HG02840 (cell line): ENCODE data around the gene MRPS23.

ENCODE experiments used
- ATAC-seq: cut with Tn5 transposase; IDR thresholded peaks from one replicate; pipeline ENCODE4 v1.9.1; 2021; ENCODE audit warnings: mild to moderate bottlenecking, moderate library complexity, moderate number of reproducible peaks; ENCODE audit not compliant: unreplicated experiment, low FRiP score

Gene MRPS23

DNA sequence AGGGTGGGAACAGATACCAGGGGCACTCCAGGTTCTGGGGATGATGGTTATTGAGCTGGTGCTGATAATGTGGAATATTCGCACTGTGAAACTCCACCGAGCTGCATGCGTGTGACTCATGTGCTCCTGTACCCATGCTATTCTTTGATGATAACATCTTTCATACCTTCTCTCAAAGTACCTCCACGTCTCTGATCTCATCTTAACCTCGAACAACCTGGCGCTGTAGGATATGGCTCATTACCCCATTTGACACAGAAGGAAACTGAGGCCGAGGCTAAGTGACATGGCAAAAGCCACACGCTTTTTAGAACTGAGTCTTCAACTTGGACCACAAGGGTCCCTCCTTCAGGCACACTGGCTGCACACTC lies 30.2 kb upstream of the MRPS23 start:
- no peak for ATAC-seq

DNA sequence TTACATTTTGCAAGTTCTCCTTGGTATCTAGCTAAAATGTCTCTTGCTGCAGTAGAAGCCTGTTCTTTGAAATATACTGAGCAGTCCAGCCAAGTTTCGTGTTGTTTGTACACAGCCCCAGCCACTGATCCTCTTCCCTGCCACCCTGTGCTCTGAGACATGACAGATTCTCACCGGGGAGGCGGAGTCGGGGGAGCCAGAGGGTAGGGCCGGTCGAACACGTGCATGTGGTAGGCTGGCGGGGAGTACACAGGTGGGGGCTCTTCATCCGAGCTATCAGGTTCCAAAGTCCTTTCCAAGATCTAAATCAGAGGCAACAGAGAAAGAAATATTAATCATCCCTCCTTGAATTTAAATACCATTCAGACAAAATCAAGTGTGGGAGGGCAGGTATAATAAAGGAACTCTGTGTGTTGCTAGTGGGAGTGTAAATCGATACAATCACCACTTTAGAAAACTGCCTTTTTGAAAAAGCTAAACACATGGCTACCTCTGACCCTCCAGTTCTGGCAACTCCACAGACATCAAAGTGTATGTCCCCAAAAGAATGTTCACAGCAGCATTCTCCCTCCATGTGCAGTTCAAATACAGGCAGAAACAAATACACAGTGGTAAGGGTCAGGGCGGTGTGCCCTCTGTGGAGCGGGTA lies 29.7 kb upstream of the MRPS23 start:
- ATAC-seq = no peak

DNA sequence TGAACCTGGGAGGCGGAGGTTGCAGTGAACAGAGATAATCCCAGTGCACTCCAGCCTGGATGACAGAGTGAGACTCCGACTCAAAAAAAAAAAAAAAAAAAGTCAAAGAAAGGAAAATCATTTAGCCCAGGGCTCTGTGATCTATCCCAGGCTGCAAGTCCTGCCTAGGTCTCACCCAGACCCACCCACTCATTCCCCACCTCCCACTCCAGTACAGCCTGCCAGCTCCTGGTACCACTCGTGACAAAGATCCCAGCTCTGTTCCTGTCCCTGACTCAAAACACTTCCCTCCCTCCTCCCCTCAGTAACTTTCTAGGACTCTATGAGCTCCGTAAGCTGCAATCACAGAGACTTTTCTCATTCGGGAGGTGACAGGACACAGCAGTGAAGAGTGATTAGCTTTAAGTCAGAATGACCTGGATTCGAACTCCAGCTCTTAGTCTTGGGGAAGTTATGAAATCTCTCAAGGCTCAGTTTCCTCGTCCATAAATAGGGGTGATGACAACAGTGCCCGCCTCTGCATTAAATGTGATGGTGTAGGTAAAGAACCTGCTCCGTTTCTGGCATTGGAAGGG lies 28.0 kb upstream of the MRPS23 start:
- no peak for ATAC-seq

DNA sequence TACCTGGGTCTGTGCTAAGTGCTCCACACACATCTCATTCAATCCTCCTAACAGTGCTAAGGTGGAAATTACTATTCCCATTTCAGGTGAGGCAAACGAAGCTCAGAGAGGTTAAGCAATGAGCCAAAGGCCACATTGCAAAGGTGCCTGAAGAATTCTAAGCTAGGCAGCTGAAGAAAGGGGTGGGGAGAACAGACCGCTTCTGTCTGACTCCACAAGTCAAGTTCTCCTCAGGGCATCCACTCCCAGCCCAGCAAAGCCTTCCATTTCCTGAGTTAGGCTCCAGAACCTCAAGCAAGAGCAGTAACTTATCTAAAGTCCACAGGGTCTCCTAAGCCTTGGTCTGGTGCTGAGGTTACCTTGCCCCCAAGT lies 27.0 kb upstream of the MRPS23 start:
- no peak for ATAC-seq

DNA sequence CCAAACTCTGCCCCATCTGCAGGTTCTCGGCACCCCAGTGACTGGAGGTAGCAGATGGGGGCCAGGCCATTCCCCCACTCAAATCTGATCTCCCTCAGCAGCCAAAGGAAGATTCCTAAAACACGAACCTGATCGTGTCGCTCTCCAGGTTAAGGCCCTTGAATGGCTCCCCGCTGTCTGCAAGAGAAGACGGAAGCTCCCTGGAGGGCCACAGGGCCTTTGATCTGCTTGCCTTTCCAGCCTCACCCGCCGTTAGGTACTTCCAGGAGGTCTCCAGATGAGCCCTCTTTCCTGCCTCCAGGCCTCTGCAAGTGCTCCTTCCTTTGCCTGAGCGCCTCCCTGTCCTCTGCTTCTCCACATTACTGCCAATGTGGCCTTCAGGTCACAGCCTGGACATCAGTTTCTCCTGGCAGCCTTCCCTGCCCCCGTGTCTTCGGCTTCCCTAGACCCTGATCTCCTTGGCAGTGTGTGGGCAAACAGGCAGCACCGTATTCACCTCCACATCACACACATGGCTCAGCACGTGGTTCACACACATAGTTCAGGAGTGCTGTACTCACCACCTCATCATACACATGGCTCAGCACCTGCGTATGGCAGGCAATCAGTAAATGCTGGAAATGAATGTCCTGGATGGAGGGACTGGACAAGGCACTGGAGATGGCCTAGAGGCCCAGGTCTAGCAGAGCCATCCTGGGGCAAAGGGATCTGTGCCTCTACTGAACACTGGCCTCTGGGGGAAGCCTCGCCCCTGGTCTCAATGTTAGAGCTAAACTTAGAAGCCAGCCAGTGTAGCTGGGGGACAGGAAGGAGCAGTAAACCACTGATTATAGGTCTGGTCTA lies 26.4 kb upstream of the MRPS23 start:
- ATAC-seq = no peak

DNA sequence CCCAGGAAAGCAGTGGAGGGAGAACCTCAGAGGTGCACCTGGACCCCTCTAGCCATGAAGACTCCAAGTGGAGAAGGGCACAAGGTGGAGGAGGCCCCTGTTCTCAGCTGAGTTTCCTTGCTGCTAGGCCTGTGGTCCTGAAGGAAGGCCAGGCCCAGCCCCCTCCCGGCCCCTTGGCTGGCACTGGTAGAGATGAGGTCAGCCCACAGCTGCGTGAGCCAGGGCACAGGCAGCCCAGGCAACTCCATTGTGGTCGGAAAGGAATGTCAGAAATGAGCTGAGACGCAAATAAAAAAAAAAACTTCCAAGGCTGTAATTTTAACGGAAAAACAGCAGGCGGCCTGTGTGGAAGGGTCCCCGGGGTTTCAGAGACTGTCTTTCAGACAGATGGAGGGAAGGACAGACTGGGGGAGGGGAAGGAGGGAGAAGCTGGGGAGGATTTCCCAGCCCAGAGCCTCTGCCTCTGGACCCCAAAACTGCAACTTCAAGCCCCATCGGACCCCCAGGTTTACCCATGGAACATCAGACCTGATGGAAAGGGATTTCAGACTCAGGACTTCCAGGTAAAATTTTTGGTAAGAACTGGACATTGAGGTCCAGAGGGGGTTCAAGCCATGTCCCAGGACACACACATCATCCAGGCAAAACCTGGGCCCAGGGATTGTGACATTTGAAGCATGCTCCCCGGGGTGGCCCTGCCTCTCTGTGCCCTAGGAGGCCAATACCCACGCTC lies 25.6 kb upstream of the MRPS23 start:
- no peak for ATAC-seq

DNA sequence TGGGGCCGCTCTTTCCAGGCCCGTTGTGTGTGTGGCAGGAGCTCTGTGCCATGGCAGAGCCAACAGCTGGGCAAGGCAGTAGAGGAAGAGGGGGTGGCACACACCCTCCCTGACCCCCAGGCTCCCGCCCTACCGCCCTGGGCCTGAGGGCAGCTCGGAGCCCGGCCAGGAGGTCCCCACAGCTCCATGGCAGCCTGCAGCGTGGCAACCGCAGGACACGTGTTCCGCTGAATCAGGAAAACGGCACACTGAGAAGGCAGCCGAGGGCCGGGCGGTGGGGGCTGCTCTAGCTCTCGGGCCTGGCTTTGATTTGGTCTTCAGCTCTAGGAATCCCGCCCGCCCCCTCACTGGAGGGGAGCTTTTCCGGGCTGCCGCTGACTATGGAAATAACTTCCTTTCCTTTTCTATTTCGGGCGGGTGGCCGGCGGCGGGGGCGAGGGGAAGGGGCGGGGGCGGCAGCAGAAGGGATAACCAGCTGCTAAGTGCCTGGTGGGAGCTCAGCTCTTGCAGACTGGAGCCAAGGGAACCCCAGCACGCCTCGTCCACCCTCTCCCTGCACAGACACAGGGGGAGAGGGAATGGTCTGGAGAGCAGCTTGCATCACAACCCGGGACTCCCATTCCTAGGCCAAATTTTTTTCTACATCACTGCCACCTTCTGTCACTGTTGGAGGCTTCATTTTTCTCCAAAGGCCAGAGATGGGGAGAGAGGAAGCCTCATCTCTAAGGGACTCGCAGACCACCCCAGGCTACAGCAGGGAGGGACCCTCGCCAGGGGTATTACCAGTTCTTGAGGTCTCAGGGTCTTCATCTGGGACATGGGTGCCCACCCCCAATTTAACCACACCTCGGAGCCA lies 24.8 kb upstream of the MRPS23 start:
- no peak for ATAC-seq

DNA sequence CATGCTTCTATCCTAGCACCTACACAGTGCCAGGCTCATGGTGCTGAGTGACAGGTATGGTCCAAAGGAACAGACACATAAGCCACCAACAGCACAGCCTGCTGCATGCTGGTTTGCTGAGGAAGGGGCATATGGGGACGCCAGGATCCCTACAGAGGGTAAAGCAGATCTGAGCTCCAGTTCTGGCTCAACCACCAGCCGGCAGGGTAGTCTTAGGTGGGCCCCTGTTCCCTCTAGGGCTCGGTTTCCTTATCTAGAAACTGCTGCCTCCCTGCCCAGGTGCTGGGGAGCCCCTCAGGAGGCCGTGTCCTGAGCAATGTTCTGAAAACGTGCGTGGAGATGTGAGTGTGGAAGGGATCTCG lies 24.2 kb upstream of the MRPS23 start:
- no peak for ATAC-seq

DNA sequence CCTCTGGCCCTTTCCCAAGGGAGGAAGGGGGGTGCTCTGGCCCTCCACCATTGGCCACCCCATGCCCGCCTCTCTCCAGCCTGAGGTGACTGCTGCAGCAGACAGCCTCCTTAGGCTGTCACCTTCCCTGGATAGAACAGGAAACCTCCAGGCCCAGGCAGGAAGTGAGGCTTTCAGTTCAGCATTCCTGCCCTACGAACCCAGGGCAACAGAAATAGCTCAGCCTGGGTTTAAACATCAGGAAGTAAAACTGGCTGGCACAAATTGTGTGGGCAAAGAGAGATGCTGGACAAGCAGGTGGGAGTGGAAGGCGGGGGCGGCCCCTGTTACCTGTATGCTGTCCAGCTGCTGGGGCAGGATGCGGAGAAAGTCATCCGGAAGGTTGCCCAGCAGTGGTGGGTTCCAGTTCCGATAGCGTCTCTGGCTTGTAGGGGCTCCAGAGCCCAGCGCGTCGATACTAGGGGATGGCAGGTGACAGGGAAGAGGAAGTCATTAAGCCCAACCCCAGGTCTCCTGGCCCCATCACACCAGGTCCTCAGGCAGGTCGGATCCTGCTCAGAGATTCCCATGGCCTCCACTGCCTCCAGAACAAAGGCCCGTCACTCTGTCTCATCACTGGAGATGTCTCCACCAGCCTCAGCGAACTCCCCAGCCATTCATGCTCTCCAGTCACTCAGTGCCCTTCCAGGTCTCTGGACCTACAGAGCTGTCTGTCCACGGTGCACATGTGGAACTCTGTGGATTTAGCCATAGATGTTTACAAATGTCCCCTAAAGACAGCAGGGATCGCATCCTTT lies 23.6 kb upstream of the MRPS23 start:
- ATAC-seq = no peak

DNA sequence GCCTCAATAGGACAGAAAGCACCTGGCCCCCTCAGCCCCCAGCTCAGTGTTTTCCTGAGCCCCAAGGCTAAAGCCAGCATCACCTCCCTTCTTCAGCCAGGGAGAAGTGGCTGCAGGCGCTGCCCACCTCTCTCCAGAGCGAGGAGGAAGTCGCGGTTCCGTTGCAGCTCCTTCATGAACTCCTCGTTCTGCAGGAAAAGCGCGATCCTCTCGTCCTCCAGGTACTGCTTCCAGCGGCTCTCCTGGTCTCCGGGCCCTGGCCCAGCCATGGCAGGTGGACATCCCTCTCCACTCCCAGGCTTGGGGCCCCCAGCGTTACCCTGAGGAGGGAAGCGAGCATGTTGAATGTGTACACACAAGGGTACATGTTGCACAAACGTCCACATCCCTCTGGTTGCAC lies 22.7 kb upstream of the MRPS23 start:
- no peak for ATAC-seq

DNA sequence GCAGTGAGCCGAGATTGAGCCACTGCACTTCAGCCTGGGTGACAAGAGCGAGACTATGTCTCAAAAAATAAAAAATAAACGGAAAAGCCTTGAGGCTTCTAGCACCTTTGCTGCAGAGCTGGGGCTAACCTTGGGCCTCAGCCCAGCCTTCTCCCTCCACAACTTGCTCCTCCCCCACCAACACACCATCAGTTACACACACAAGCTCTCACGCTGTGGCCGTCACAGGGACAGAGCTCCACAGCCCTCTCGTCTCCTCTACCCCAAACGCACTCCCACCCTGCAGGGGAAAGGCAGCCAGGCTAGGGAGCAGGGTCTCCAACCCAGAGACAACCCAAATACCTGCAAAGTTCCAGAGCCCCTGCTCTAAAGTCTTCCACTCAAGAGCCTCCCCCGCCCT lies 22.0 kb upstream of the MRPS23 start:
- ATAC-seq = no peak

DNA sequence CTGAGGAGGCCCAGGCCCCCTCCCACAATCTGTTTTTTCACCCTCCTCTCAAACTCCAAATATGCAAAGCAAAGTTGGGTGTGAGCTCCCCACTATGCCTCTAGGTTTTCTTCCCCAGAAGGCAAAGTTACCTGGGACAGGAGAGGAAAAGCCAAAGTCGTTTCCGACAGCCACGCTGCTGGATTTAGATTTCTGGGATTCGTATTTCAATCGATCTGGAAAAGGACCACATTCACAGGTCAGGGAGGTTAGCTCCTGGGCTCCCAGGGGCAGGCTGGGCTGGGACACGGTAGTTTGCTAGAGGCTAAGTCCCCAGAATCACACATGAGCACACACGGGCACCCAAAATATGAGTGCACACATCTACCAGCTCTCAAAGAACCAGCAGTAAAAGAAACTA lies 21.3 kb upstream of the MRPS23 start:
- ATAC-seq = no peak

DNA sequence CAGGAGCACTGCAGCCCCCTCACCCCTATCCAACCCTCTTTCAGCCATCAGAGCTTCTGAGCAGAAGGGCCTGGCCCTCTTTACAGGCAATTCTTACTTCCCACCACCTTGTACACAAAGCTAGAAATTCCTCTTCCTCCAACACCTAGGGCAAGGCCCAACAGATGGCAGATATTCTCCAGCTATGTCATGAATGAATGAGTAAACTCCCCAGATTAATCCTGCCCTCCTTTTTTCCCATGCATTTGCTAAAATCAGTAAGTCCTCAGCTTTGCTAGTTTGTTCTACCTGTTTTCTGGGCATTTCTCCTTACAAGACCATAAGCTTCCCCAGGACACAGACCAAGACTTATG lies 20.4 kb upstream of the MRPS23 start:
- no peak for ATAC-seq

DNA sequence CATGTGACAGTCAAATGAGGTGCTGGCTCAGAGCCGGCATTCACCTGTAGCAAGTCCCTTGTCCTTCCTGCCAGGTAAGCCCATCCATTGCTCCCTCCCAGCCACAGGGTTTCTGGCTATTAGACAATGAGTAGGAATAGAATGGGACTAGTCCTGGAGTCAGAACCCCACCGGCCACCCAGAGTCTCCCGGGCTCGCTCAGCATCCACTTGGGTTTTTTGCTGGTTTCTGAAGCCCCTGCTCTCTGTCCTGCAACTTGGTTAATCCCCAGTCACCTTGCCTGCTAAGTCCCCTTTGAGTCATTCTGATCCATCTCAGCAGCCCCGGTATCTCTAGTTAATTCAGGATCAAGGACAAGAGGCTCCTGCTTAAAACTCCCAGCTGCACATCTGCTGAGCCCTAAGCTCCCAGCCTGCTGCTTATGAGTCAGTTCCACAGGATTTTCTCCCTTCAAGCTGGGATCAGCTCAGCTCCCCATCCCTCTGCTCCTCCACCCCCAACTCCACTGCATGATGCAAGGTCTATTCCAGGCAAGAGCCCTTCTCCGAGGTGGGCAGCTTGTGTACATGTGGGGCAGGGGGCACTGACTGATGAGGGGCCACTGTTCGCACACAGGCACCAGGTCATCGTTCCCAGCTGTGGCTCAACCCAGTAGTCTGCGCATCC lies 19.9 kb upstream of the MRPS23 start:
- no peak for ATAC-seq

DNA sequence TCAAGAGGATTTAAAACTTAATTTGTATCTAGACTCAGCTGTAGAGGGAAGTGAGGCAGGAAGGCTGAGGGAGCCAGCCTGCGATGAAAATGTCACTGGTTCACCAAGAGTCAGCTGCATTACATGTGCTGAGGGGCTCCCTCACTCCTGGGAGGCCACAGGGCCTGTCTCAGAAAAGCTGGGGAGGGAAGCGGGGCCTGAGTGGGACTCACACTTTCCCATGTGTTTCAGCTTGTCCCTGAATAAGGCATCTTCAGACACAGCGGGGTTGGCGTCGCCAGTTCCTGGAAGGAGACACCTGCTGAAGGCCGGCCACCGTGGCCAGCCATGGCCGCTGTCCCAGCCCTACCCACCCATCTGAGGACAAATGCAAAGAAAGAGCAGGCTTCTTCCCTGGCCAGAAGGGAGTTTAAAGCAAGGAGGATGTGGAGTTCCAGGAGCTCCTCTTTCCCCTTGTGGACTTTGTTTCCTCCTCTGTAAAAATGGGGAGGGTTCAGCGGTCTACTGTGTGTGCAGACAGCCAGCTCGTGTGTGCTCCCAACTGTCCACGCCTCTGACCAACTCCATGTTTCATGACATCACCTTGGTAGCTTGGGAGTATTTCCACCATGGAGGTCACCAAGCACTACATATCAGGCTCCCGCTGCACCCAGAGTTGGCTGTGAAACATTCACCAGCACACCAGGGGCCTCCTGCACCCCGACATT lies 19.2 kb upstream of the MRPS23 start:
- ATAC-seq = no peak

DNA sequence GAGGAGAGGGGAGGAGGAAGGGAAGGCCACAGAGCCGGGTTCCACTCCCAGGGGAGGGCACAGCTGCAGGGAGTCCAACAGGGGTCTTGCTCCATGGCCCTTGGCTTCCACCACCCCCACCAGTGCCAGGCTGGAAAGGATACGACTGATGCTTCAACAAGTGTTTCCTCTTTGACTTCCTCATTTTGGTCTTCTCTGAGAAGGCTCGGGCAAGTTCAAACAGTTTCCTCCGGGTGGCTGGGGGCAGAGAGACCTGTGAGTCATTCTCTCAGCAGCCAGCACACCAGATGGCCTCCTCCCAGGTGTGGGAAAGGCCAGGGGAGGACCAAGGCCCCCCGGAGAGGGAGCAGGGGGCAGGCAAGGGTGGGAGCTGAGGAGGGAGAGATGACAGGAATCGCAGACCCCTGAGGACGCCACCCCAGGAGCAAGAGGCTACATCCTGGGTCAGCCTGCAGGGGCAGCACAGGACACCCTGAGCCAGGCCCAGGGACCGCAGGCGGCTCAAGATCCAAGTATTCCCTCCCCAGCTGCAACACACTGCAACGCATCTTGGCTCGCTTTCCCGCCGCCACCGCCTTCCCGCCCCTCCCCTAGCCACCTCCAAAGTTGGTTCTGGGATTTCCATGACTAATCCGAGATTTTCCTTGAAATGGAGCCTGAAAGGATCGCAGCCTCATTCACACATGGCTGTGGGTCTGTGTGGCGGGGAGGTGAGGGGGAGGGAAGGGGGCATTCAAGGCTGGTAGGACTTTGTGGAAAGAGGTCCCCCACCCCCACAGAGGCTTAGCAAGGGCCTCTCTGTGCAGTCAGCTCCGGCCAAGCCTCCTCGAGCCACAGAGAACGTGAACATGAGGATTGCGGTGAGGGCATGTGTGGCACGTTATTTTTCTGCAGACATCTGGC lies 18.4 kb upstream of the MRPS23 start:
- no peak for ATAC-seq

DNA sequence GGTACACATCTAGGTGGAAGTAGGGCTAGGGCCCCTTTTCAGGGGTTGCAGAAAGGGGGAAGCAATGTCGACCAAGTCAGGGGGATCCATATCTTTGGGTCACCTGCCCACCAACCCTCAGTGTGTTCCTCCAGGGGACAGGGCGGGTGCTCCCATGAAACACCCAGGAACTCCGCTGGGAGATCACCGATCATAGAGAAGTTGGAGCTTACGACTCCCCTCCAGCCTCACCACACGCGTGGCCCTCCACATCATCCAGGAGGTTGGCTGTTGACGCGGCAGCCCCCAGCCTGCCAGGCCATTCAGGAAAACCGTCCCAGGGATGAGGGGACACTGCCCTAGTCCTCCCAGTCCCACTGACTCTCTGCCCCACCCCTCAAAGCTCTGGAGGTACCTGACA lies 17.3 kb upstream of the MRPS23 start:
- no peak for ATAC-seq

DNA sequence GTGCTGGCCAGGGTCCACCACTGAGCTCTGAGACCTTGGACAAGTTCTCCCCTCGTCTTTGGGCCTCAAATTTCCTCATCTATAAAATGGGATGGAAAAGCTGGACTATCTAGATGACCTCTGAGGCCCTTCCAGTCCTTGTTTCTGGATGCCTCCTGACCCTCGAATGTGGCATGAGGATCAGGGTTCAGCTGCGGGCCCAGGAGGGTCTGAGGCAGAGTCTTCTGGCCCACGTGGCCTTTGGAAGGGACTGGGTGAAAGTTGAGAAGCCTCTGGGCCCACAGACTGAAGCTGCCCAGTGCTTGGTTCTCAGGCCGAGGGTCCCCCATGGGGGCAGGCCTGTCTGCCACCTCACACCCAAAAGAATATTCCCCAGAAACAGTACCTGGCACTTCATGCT lies 16.9 kb upstream of the MRPS23 start:
- no peak for ATAC-seq
